Measurements from ENCODE around the gene BTN2A1. TPM values are rescaled to one million over a fixed set of nuclear protein-coding genes. Genes with fewer than 3 reads are reported as not detected.

The BTN2A1 gene
- total and polyA plus RNA-seq, 9 of the 15 experiments (the other 6 are each of a cell fraction or from before 2014, with no cell fraction given): 6.7 to 22.1 (median 16.4) TPM

- TF ChIP-seq PATZ1 (CRISPR knock-in tag; IDR thresholded peaks at IDR 0.05; ENCODE audit: borderline replicate concordance): no peak
- TF ChIP-seq MCM2 (IDR thresholded peaks at IDR 0.05; ENCODE audit: low read depth): no peak
- TF ChIP-seq LCOR (CRISPR knock-in tag; IDR thresholded peaks at IDR 0.05): no peak
- no peak for TF ChIP-seq NUFIP1 (IDR thresholded peaks at IDR 0.05; ENCODE audit: partially characterized antibody)
- TF ChIP-seq, protein P1, sequence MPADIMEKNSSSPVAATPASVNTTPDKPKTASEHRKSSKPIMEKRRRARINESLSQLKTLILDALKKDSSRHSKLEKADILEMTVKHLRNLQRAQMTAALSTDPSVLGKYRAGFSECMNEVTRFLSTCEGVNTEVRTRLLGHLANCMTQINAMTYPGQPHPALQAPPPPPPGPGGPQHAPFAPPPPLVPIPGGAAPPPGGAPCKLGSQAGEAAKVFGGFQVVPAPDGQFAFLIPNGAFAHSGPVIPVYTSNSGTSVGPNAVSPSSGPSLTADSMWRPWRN (IDR thresholded peaks at IDR 0.05; ENCODE audit: low read depth): no peak
- TF ChIP-seq SMARCA5 (IDR thresholded peaks at IDR 0.05): no peak
- TF ChIP-seq, protein P2, sequence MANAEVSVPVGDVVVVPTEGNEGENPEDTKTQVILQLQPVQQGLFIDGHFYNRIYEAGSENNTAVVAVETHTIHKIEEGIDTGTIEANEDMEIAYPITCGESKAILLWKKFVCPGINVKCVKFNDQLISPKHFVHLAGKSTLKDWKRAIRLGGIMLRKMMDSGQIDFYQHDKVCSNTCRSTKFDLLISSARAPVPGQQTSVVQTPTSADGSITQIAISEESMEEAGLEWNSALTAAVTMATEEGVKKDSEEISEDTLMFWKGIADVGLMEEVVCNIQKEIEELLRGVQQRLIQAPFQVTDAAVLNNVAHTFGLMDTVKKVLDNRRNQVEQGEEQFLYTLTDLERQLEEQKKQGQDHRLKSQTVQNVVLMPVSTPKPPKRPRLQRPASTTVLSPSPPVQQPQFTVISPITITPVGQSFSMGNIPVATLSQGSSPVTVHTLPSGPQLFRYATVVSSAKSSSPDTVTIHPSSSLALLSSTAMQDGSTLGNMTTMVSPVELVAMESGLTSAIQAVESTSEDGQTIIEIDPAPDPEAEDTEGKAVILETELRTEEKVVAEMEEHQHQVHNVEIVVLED (CRISPR knock-in tag; IDR thresholded peaks at IDR 0.05): no peak
- no peak for TF ChIP-seq ZNF232 (CRISPR knock-in tag; IDR thresholded peaks at IDR 0.05)
- TF ChIP-seq, protein P3, sequence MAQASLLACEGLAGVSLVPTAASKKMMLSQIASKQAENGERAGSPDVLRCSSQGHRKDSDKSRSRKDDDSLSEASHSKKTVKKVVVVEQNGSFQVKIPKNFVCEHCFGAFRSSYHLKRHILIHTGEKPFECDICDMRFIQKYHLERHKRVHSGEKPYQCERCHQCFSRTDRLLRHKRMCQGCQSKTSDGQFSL (CRISPR knock-in tag; IDR thresholded peaks at IDR 0.05): no peak
- TF ChIP-seq, protein P3 (tag; IDR thresholded peaks at IDR 0.05): no peak
Measured at GRCh38 chr6:26430787-26431186, 27.0 kb upstream of the BTN2A1 start (continued).
